HepG2 (cell line): ENCODE results near the gene ADCY6. TPM values are rescaled to one million over a fixed set of nuclear protein-coding genes. Genes with fewer than 3 reads are reported as not detected.
A peak's percentile ranks its signal among the peaks of the same experiment; 100 is the strongest.

Source experiments
- CCDC6 ChIP-seq: sonication (generic); formaldehyde crosslinking; IDR thresholded peaks from 2 replicates; pipeline ENCODE4 v1.8.1; 2022; ENCODE audit warnings: mild to moderate bottlenecking, missing genetic modification reagents, moderate library complexity
- CSRNP2 ChIP-seq: sonication (generic); formaldehyde crosslinking; conservative IDR thresholded peaks from 2 replicates; pipeline ENCODE4 v1.8.0; 2022; ENCODE audit warnings: low read depth, missing genetic modification reagents
- KDM5B ChIP-seq: sonication (generic); formaldehyde crosslinking; IDR thresholded peaks from 2 replicates; pipeline ENCODE4 v1.4.0; 2020; ENCODE audit warnings: missing genetic modification reagents, mild to moderate bottlenecking, borderline replicate concordance
- MYC ChIP-seq: sonication (generic); formaldehyde crosslinking; IDR thresholded peaks from 2 replicates; pipeline ENCODE4 v1.9.0; 2021; ENCODE audit warnings: missing genetic modification reagents, borderline replicate concordance
- SRY ChIP-seq: sonication (generic); formaldehyde crosslinking; IDR thresholded peaks from 2 replicates; pipeline ENCODE4 v1.8.0; 2022; ENCODE audit warnings: mild to moderate bottlenecking, missing genetic modification reagents
- ZNF772 ChIP-seq: sonication (generic); formaldehyde crosslinking; IDR thresholded peaks from 2 replicates; pipeline ENCODE4 v1.5.0; 2020; ENCODE audit warnings: mild to moderate bottlenecking, missing genetic modification reagents
- ZSCAN31 ChIP-seq: sonication (generic); formaldehyde crosslinking; IDR thresholded peaks from 2 replicates; pipeline ENCODE4 v1.5.0; 2020; ENCODE audit warnings: low read depth, mild to moderate bottlenecking, missing genetic modification reagents
- polyA plus RNA-seq, 8 experiments: library from polyadenylated mRNA; depleted of rRNA in 3 of 8; stranded (reverse) in 7 of 8; unstranded in 1 of 8; fragments of >200 nt; fragmentation: Illumina TruSeq in 4 of 8; extraction: Trizol in 4 of 8; gene quantifications; 2 replicates each; pipeline versions ENCODE4 v1.2.1 to v1.2.3, GENCODE V29; 2011 to 2016; ENCODE audit warnings: low read depth in 4 of 8, missing spikeins in 1 of 8, mixed read lengths in 1 of 8; ENCODE audit not compliant: insufficient read depth in 1 of 8
- total RNA-seq, 5 experiments: library from RNA; depleted of rRNA; stranded (reverse); fragments of >200 nt; fragmentation: Illumina TruSeq; extraction: Trizol; gene quantifications; 2 replicates each; pipeline ENCODE4 v1.2.3, GENCODE V29; 2016; ENCODE audit warnings: low read depth in 1 of 5
- TF ChIP-seq, protein P1 (sequence below), 2 experiments: sonication (generic) in 1 of 2; formaldehyde crosslinking in 1 of 2; IDR thresholded peaks; 2 replicates each; pipeline versions ENCODE4 v1.5.1 to v1.6.1; 2011 to 2020; ENCODE audit warnings: borderline replicate concordance in 1 of 2, low read depth in 1 of 2, low read length in 1 of 2, mild to moderate bottlenecking in 1 of 2, missing genetic modification reagents in 1 of 2, moderate library complexity in 1 of 2
- TF ChIP-seq, protein P2 (sequence below): IDR thresholded peaks from 2 replicates; pipeline ENCODE4 v1.6.1; 2016; ENCODE audit warnings: missing genetic modification reagents, missing compliant biosample characterization
- TF ChIP-seq, protein P3 (sequence below): sonication (generic); formaldehyde crosslinking; IDR thresholded peaks from 2 replicates; pipeline ENCODE4 v1.4.0; 2020; ENCODE audit warnings: mild to moderate bottlenecking, missing genetic modification reagents
- TF ChIP-seq, protein P4 (sequence below): sonication (generic); formaldehyde crosslinking; IDR thresholded peaks from 2 replicates; pipeline ENCODE4 v1.5.1; 2020; ENCODE audit warnings: mild to moderate bottlenecking, moderate library complexity, missing genetic modification reagents
- TF ChIP-seq, protein P5 (sequence below): sonication (generic); formaldehyde crosslinking; IDR thresholded peaks from 2 replicates; pipeline ENCODE4 v1.8.1; 2023; ENCODE audit warnings: missing genetic modification reagents, mild to moderate bottlenecking, borderline replicate concordance
- TF ChIP-seq, protein P6 (sequence below): IDR thresholded peaks from 2 replicates; pipeline ENCODE4 v1.6.1; 2016; ENCODE audit warnings: control low read depth

ADCY6 gene
- total and polyA plus RNA-seq, 2 of the 13 experiments (the other 11 are each of a cell fraction or from before 2014, with no cell fraction given), result 10.6 to 11.8 TPM

GRCh38 chr12:48815126-48816110 lies 26.5 kb upstream of the ADCY6 start (continued):
- TF ChIP-seq, protein P1, sequence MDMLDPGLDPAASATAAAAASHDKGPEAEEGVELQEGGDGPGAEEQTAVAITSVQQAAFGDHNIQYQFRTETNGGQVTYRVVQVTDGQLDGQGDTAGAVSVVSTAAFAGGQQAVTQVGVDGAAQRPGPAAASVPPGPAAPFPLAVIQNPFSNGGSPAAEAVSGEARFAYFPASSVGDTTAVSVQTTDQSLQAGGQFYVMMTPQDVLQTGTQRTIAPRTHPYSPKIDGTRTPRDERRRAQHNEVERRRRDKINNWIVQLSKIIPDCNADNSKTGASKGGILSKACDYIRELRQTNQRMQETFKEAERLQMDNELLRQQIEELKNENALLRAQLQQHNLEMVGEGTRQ (IDR thresholded peaks at IDR 0.05; ENCODE audit: low read depth, low read length), result no peak
- TF ChIP-seq, protein P1 (CRISPR knock-in tag; IDR thresholded peaks at IDR 0.05; ENCODE audit: borderline replicate concordance), result no peak
- TF ChIP-seq, protein P2, sequence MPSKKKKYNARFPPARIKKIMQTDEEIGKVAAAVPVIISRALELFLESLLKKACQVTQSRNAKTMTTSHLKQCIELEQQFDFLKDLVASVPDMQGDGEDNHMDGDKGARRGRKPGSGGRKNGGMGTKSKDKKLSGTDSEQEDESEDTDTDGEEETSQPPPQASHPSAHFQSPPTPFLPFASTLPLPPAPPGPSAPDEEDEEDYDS (CRISPR knock-in tag), result no peak
- no peak for TF ChIP-seq CSRNP2 (CRISPR knock-in tag)
- no peak; the same call in 1 of the 2 replicates for TF ChIP-seq KDM5B (CRISPR knock-in tag)
- no peak for TF ChIP-seq MYC
- peak; percentile 10; the same call in 1 of the 2 replicates for TF ChIP-seq SRY
- TF ChIP-seq ZNF772, result 0 out of 2 replicates have a peak, but pooled peaks have one; percentile 47
- TF ChIP-seq, protein P3, sequence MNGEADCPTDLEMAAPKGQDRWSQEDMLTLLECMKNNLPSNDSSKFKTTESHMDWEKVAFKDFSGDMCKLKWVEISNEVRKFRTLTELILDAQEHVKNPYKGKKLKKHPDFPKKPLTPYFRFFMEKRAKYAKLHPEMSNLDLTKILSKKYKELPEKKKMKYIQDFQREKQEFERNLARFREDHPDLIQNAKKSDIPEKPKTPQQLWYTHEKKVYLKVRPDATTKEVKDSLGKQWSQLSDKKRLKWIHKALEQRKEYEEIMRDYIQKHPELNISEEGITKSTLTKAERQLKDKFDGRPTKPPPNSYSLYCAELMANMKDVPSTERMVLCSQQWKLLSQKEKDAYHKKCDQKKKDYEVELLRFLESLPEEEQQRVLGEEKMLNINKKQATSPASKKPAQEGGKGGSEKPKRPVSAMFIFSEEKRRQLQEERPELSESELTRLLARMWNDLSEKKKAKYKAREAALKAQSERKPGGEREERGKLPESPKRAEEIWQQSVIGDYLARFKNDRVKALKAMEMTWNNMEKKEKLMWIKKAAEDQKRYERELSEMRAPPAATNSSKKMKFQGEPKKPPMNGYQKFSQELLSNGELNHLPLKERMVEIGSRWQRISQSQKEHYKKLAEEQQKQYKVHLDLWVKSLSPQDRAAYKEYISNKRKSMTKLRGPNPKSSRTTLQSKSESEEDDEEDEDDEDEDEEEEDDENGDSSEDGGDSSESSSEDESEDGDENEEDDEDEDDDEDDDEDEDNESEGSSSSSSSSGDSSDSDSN (CRISPR knock-in tag), result peak; percentile 29; the same call in 1 of the 2 replicates
- TF ChIP-seq, protein P4, sequence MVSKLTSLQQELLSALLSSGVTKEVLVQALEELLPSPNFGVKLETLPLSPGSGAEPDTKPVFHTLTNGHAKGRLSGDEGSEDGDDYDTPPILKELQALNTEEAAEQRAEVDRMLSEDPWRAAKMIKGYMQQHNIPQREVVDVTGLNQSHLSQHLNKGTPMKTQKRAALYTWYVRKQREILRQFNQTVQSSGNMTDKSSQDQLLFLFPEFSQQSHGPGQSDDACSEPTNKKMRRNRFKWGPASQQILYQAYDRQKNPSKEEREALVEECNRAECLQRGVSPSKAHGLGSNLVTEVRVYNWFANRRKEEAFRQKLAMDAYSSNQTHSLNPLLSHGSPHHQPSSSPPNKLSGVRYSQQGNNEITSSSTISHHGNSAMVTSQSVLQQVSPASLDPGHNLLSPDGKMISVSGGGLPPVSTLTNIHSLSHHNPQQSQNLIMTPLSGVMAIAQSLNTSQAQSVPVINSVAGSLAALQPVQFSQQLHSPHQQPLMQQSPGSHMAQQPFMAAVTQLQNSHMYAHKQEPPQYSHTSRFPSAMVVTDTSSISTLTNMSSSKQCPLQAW (CRISPR knock-in tag), result no peak
- TF ChIP-seq, protein P5, sequence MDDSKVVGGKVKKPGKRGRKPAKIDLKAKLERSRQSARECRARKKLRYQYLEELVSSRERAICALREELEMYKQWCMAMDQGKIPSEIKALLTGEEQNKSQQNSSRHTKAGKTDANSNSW (CRISPR knock-in tag), result no peak
- TF ChIP-seq ZSCAN31 (CRISPR knock-in tag), result no peak; the same call in 1 of the 2 replicates
- TF ChIP-seq, protein P6, sequence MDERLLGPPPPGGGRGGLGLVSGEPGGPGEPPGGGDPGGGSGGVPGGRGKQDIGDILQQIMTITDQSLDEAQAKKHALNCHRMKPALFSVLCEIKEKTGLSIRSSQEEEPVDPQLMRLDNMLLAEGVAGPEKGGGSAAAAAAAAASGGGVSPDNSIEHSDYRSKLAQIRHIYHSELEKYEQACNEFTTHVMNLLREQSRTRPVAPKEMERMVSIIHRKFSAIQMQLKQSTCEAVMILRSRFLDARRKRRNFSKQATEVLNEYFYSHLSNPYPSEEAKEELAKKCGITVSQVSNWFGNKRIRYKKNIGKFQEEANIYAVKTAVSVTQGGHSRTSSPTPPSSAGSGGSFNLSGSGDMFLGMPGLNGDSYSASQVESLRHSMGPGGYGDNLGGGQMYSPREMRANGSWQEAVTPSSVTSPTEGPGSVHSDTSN (CRISPR knock-in tag), result no peak
- TF ChIP-seq CCDC6 (CRISPR knock-in tag), result no peak; the same call in 1 of the 2 replicates
